ENCODE results near the gene UNC80.
"Not testable (repeated sequence)": the region's sequence is repeated elsewhere in the genome, so short reads cannot be mapped to it uniquely, and the experiment has no call there.

UNC80 gene

DNA sequence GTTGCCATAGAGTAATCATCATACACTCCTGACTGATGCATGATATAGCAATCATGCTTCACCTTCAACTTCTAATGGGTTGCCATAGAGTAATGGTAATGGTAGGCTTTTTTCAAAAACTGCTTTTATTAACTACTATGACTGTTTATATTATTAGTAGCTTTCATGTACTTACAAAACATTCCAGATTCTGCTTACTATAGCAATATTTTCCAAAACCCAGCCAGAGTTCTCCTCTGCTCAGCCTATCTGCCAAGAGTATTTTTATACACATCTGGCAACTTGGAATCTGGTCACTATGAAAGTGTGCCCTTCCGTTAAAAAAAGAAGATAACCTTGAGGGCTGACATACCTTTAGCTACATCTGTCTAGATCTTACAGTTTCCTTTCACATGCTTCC, 5.0 kb upstream of the UNC80 start:
- Histone ChIP-seq H3K9ac (ENCODE audit: low read length) (no peak overlapping the region), H3K36me3 (ENCODE audit: control insufficient read depth, insufficient read depth, low read length) (no peaks in the 10 kb centered on the region), H3K4me1 (ENCODE audit: control insufficient read depth, insufficient read depth, low read length) (no peaks in the 10 kb centered on the region), H3K4me3 (ENCODE audit: low read depth, low read length) (no peak overlapping the region), H3K27ac (ENCODE audit: low read depth, low read length) (no peak overlapping the region), H3K27me3 (ENCODE audit: control insufficient read depth, insufficient read depth, low read length) (peaks cover 93% of the 10 kb centered on the region), H3K9me3 (ENCODE audit: control insufficient read depth, insufficient read depth, low read depth, low read length) (no peaks in the 10 kb centered on the region)

DNA sequence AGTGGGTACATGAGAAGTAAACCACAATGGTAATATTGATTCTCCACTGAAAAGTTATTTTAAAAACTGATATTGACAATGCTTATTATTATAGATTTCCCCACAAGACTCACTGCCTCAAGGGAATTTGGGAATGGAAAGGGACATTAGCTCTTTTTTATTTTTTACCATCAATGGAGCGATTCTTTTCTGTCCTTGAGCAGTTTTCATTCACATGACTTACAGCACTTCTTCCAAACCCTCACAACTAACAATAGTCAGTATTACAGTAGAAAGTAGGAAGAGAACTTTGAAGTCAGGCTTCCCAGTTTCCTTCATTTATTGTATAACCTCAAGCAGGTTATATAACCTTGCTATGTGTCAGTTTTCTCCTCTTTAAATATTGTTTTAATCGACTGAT, 4.3 kb upstream of the UNC80 start:
- H3K9me3 ChIP-seq (ENCODE audit: control insufficient read depth, insufficient read depth, low read depth, low read length), result no peaks in the 10 kb centered on the region
- H3K9ac ChIP-seq (ENCODE audit: low read length), result no peak overlapping the region
- no peak overlapping the region for H3K4me3 ChIP-seq (ENCODE audit: low read depth, low read length)
- no peaks in the 10 kb centered on the region for H3K4me1 ChIP-seq (ENCODE audit: control insufficient read depth, insufficient read depth, low read length)
- no peaks in the 10 kb centered on the region for H3K36me3 ChIP-seq (ENCODE audit: control insufficient read depth, insufficient read depth, low read length)
- peaks cover 91% of the 10 kb centered on the region for H3K27me3 ChIP-seq (ENCODE audit: control insufficient read depth, insufficient read depth, low read length)
- H3K27ac ChIP-seq (ENCODE audit: low read depth, low read length), result no peak overlapping the region

GRCh38 chr2:209768557-209768956, 3.1 kb upstream of the UNC80 start:
- Histone ChIP-seq H3K36me3 (ENCODE audit: control insufficient read depth, insufficient read depth, low read length) (no peaks in the 10 kb centered on the region), H3K9ac (ENCODE audit: low read length) (no peak overlapping the region), H3K27me3 (ENCODE audit: control insufficient read depth, insufficient read depth, low read length) (peaks cover 91% of the 10 kb centered on the region), H3K27ac (ENCODE audit: low read depth, low read length) (no peak overlapping the region), H3K9me3 (ENCODE audit: control insufficient read depth, insufficient read depth, low read depth, low read length) (no peaks in the 10 kb centered on the region), H3K4me3 (ENCODE audit: low read depth, low read length) (no peak overlapping the region), H3K4me1 (ENCODE audit: control insufficient read depth, insufficient read depth, low read length) (0 out of 2 replicates have a peak, but pooled peaks cover 2% of the 10 kb centered on the region)

- Histone ChIP-seq H3K9me3 (ENCODE audit: control insufficient read depth, insufficient read depth, low read depth, low read length) (no peaks in the 10 kb centered on the region), H3K27ac (ENCODE audit: low read depth, low read length) (no peak overlapping the region), H3K27me3 (ENCODE audit: control insufficient read depth, insufficient read depth, low read length) (peaks cover 73% of the 10 kb centered on the region), H3K4me1 (ENCODE audit: control insufficient read depth, insufficient read depth, low read length) (0 out of 2 replicates have a peak, but pooled peaks cover 2% of the 10 kb centered on the region), H3K36me3 (ENCODE audit: control insufficient read depth, insufficient read depth, low read length) (no peaks in the 10 kb centered on the region), H3K4me3 (ENCODE audit: low read depth, low read length) (peak overlapping the region; percentile 64), H3K9ac (ENCODE audit: low read length) (no peak overlapping the region)
Observed at GRCh38 chr2:209772290-209772685, 656 bp downstream of the UNC80 start.

GRCh38 chr2:209773377-209773776, 1.7 kb downstream of the UNC80 start:
- H3K27ac ChIP-seq (ENCODE audit: low read depth, low read length), result no peak overlapping the region
- H3K9me3 ChIP-seq (ENCODE audit: control insufficient read depth, insufficient read depth, low read depth, low read length), result no peaks in the 10 kb centered on the region
- H3K4me3 ChIP-seq (ENCODE audit: low read depth, low read length), result no peak overlapping the region

GRCh38 chr2:209787416-209787815, 15.8 kb downstream of the UNC80 start:
- Histone ChIP-seq H3K36me3 (ENCODE audit: control insufficient read depth, insufficient read depth, low read length) (no peaks in the 10 kb centered on the region), H3K27me3 (ENCODE audit: control insufficient read depth, insufficient read depth, low read length) (no peaks in the 10 kb centered on the region), H3K27ac (ENCODE audit: low read depth, low read length) (no peak overlapping the region), H3K4me1 (ENCODE audit: control insufficient read depth, insufficient read depth, low read length) (no peaks in the 10 kb centered on the region), H3K4me3 (ENCODE audit: low read depth, low read length) (no peak overlapping the region), H3K9ac (ENCODE audit: low read length) (no peak overlapping the region), H3K9me3 (ENCODE audit: control insufficient read depth, insufficient read depth, low read depth, low read length) (0 out of 2 replicates have a peak, but pooled peaks cover 3% of the 10 kb centered on the region)

More at GRCh38 chr2:209773377-209773776, 1.7 kb downstream of the UNC80 start:
- Histone ChIP-seq H3K4me1 (ENCODE audit: control insufficient read depth, insufficient read depth, low read length) (0 out of 2 replicates have a peak, but pooled peaks cover 2% of the 10 kb centered on the region), H3K9ac (ENCODE audit: low read length) (no peak overlapping the region), H3K27me3 (ENCODE audit: control insufficient read depth, insufficient read depth, low read length) (peaks cover 62% of the 10 kb centered on the region), H3K36me3 (ENCODE audit: control insufficient read depth, insufficient read depth, low read length) (no peaks in the 10 kb centered on the region)

- Histone ChIP-seq H3K36me3 (ENCODE audit: control insufficient read depth, insufficient read depth, low read length) (no peaks in the 10 kb centered on the region), H3K27me3 (ENCODE audit: control insufficient read depth, insufficient read depth, low read length) (no peaks in the 10 kb centered on the region), H3K9me3 (ENCODE audit: control insufficient read depth, insufficient read depth, low read depth, low read length) (0 out of 2 replicates have a peak, but pooled peaks cover 3% of the 10 kb centered on the region), H3K4me1 (ENCODE audit: control insufficient read depth, insufficient read depth, low read length) (no peaks in the 10 kb centered on the region), H3K27ac (ENCODE audit: low read depth, low read length) (no peak overlapping the region), H3K9ac (ENCODE audit: low read length) (no peak overlapping the region), H3K4me3 (ENCODE audit: low read depth, low read length) (no peak overlapping the region)
Observed at GRCh38 chr2:209788925-209789324, 17.3 kb downstream of the UNC80 start.

DNA sequence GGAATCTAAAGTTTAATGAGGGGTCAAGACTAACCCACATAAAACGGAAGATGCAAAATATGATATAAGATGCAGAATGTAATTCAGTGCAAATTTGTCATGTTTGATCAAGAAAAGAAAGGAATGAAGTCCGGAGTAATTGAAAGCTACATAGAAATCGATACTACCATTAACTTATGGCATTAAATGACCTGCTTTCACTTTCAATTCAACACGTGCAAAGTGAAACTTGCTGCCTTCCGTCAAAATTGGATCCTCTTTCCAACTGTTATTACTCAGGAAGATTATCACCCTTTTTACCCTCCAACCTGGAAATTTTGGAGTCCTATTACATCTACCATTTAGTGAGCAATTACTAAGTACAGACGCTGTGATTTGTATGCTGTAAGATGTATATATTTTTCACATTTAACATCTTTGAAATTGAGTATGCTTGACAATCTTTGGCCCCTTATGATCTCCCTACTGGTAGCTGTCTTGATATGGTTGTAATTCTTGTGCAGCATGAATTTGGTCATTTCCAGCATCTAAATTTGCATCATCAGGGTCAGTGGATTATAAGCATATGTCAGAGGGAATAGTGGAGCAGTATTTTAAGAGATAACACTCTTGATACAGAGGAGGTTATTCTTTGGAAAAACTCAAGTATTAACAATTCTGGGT, 18.6 kb downstream of the UNC80 start:
- no peak overlapping the region for H3K9ac ChIP-seq (ENCODE audit: low read length)
- H3K27me3 ChIP-seq (ENCODE audit: control insufficient read depth, insufficient read depth, low read length), result no peaks in the 10 kb centered on the region
- H3K4me1 ChIP-seq (ENCODE audit: control insufficient read depth, insufficient read depth, low read length), result no peaks in the 10 kb centered on the region
- H3K4me3 ChIP-seq (ENCODE audit: low read depth, low read length), result no peak overlapping the region
- no peaks in the 10 kb centered on the region for H3K36me3 ChIP-seq (ENCODE audit: control insufficient read depth, insufficient read depth, low read length)
- H3K9me3 ChIP-seq (ENCODE audit: control insufficient read depth, insufficient read depth, low read depth, low read length), result 0 out of 2 replicates have a peak, but pooled peaks cover 3% of the 10 kb centered on the region
- no peak overlapping the region for H3K27ac ChIP-seq (ENCODE audit: low read depth, low read length)

DNA sequence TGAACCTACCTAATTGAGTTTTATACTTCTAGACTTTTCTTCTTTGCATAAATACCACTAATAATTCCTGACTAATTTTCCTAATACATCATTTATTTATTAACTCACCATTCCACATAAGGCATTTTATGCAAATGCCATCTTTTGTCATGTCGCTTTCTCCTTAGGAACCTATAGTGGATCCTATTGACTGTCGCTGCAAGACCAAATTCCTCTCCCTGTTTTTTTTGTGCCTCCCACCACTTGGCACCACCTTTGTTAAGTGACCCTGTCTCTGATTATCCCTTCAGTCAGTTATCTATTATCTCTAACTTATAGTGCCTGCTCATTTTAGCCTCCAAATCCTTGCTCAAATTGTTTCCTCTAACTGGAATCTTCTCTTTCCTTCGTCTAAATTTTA, 19.5 kb downstream of the UNC80 start:
- Histone ChIP-seq H3K4me1 (ENCODE audit: control insufficient read depth, insufficient read depth, low read length) (no peaks in the 10 kb centered on the region), H3K4me3 (ENCODE audit: low read depth, low read length) (no peak overlapping the region), H3K27me3 (ENCODE audit: control insufficient read depth, insufficient read depth, low read length) (no peaks in the 10 kb centered on the region), H3K9me3 (ENCODE audit: control insufficient read depth, insufficient read depth, low read depth, low read length) (peaks cover 7% of the 10 kb centered on the region), H3K9ac (ENCODE audit: low read length) (no peak overlapping the region), H3K27ac (ENCODE audit: low read depth, low read length) (no peak overlapping the region), H3K36me3 (ENCODE audit: control insufficient read depth, insufficient read depth, low read length) (no peaks in the 10 kb centered on the region)

- not testable (repeated sequence) for H3K36me3 ChIP-seq (ENCODE audit: control insufficient read depth, insufficient read depth, low read length); H3K27ac ChIP-seq (ENCODE audit: low read depth, low read length); H3K4me3 ChIP-seq (ENCODE audit: low read depth, low read length); H3K9ac ChIP-seq (ENCODE audit: low read length); H3K27me3 ChIP-seq (ENCODE audit: control insufficient read depth, insufficient read depth, low read length); H3K9me3 ChIP-seq (ENCODE audit: control insufficient read depth, insufficient read depth, low read depth, low read length); H3K4me1 ChIP-seq (ENCODE audit: control insufficient read depth, insufficient read depth, low read length)
Observed at GRCh38 chr2:209795425-209795824, 23.8 kb downstream of the UNC80 start.

- no peaks in the 10 kb centered on the region for H3K27me3 ChIP-seq (ENCODE audit: control insufficient read depth, insufficient read depth, low read length)
- no peaks in the 10 kb centered on the region for H3K9me3 ChIP-seq (ENCODE audit: control insufficient read depth, insufficient read depth, low read depth, low read length)
- no peak overlapping the region for H3K27ac ChIP-seq (ENCODE audit: low read depth, low read length)
- H3K36me3 ChIP-seq (ENCODE audit: control insufficient read depth, insufficient read depth, low read length), result no peaks in the 10 kb centered on the region
- H3K4me1 ChIP-seq (ENCODE audit: control insufficient read depth, insufficient read depth, low read length), result no peaks in the 10 kb centered on the region
- H3K9ac ChIP-seq (ENCODE audit: low read length), result no peak overlapping the region
- H3K4me3 ChIP-seq (ENCODE audit: low read depth, low read length), result no peak overlapping the region
Observed at GRCh38 chr2:209805351-209805750, 33.7 kb downstream of the UNC80 start.
